HG03442 (cell line): ENCODE data around the gene CHCHD10.

ENCODE experiments used
- ATAC-seq: cut with Tn5 transposase; IDR thresholded peaks from one replicate; pipeline ENCODE4 v1.9.1; 2021; ENCODE audit warnings: mild to moderate bottlenecking, moderate library complexity; ENCODE audit not compliant: unreplicated experiment

The CHCHD10 gene

DNA sequence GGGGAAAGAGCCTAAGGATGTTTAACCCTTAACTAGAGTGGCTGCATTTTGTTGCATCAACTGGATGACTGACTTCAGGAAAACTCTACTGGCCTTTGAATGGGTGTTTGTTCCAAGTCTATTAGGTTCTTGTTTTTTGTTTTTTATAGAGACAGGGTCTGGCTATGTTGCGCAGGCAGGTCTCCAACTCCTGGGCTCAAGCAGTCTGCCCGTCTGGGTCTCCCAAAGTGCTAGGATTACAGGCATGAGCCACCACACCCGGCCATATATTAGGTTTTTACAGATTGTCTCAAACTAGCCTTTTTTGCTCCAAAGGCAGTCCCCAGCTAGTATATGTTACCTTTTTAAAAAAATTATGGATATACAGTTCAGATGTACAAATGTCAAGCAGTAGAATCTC lies 20.1 kb upstream of the CHCHD10 start:
- no peak for ATAC-seq

DNA sequence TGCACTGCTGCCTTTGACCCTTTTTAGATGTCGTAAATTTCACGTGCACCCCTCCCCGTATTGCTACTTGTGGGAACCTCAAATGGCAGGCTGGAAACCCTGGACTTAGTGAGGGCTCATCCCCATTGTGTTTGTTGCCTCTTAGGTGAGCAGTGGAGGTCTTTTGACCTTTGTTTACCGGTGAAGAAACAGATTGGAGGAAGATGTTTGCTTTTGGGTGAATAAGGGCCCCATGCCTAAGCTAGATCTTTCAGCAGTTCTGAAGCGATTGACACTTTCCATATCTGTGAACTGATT lies 19.8 kb upstream of the CHCHD10 start:
- no peak for ATAC-seq

DNA sequence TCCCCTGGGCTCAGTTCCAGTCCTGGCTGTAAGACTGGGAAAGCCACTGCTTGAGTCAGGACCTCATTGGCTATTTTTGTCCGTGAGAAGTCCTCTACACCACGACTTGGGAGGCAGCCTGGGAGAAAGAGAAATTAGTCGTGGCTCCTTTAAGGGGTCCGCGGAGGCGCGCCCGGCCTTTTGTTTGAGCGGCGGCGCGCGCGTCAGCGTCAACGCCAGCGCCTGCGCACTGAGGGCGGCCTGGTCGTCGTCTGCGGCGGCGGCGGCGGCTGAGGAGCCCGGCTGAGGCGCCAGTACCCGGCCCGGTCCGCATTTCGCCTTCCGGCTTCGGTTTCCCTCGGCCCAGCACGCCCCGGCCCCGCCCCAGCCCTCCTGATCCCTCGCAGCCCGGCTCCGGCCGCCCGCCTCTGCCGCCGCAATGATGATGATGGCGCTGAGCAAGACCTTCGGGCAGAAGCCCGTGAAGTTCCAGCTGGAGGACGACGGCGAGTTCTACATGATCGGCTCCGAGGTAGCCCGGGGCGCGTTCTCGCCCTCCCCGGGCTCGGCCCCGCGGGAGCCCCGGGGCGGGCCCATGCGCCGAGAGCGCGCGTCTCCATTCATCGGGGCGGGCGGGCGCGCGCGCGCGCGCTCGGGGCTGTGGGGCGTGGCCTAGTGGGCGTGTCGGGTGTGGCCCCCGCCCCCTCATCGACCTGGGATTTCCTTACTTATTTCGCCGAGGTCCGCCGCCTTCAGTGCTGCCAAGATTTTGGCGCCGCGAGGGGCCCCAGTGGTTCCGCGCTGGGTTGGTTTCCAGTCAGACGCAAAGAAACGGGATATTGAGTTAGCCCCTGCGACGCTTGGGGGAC lies 19.2 kb upstream of the CHCHD10 start, which contains the start of gene SMARCB1:
SMARCB1 (plus strand) TSS at position 215 of the 848 bp plus-strand sequence; CDS start at position 419, 204 bp downstream.
- peak; percentile 65 for ATAC-seq

DNA sequence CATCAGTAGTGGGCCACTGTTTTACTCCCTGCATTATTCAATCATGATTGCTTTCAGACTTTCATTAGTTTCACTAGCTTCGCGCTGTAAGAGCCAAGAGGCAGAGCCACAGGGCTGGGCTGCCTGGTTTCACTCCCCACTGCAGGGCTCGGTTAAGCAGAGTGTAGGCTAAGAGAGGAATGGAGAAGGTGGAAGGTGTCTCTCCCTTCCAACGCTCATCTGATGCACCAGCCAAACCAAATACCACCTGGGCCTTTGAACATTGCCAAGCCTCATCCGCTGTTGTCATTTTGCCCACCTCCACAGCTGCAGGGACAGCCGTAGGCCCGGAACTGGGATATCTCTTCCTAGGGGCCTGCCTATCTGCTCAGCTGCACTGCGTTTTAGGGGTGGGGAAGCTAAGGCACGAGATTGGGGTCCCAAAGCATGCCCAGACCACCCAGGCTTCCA lies 18.5 kb upstream of the CHCHD10 start:
- no peak for ATAC-seq

DNA sequence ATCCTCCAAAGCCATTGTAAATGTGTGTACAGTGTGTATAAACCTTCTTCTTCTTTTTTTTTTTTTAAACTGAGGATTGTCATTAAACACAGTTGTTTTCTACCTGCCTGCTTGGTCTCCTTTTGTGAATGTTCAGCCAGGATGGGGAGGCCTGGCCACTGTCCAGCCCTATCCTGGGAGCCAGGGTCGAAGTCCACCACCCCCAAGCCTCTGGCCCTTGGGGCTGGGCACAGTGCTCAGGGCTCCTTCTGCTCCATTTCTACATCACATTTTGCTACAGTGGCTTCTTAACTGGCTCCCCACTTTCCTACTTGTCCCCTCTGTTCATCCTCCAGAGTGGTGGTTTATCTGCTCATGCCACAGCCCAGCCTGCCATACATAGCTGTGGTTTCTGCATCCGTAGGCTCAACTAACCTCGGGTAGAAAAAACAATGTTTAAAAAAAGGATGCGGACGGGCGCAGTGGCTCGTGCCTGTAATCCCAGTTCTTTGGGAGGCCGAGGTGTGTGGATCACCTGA lies 16.5 kb upstream of the CHCHD10 start:
- ATAC-seq: no peak

DNA sequence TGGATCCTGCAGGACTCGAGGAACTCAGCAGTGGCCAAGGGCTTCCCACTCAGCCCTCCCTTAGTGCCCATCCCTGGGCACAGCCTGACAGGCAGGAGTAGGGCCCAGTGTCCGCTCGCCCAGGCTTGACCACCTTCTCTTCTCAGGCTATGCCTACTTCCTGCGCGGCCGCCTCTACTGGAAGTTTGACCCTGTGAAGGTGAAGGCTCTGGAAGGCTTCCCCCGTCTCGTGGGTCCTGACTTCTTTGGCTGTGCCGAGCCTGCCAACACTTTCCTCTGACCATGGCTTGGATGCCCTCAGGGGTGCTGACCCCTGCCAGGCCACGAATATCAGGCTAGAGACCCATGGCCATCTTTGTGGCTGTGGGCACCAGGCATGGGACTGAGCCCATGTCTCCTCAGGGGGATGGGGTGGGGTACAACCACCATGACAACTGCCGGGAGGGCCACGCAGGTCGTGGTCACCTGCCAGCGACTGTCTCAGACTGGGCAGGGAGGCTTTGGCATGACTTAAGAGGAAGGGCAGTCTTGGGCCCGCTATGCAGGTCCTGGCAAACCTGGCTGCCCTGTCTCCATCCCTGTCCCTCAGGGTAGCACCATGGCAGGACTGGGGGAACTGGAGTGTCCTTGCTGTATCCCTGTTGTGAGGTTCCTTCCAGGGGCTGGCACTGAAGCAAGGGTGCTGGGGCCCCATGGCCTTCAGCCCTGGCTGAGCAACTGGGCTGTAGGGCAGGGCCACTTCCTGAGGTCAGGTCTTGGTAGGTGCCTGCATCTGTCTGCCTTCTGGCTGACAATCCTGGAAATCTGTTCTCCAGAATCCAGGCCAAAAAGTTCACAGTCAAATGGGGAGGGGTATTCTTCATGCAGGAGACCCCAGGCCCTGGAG lies 15.7 kb upstream of the CHCHD10 start:
- no peak for ATAC-seq

DNA sequence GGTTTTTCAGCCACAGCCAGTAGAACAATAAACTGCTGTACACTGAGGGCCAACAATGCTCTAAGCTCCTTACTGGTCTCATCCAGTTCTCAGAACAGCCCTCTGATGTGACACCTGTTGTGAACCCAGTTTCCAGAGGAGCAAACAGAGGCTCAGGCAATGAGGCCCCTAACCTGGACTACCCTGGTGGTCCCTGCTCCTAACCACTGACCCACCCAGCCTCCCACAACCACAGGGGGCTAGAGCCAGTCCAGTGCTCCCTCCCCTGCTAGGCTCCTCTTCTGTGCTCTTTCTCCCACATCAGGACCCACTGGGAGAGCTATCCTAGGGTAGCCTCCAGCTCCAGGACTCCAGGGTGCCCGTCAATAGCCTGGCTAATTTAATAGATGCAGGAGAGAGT lies 14.9 kb upstream of the CHCHD10 start:
- ATAC-seq: no peak

DNA sequence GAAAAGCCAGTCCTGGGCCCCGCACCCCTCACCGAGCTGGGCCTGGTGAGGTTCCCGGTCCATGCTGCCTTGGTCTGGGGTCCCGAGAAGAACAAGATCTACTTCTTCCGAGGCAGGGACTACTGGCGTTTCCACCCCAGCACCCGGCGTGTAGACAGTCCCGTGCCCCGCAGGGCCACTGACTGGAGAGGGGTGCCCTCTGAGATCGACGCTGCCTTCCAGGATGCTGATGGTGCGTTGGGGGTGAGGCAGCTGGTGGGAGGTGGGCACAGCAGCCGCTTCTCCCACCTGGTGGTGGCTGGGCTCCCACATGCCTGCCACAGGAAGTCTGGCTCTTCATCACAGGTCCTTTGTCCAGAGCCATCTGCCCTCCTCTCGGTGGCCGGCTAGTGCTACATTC lies 14.5 kb upstream of the CHCHD10 start:
- ATAC-seq: no peak

DNA sequence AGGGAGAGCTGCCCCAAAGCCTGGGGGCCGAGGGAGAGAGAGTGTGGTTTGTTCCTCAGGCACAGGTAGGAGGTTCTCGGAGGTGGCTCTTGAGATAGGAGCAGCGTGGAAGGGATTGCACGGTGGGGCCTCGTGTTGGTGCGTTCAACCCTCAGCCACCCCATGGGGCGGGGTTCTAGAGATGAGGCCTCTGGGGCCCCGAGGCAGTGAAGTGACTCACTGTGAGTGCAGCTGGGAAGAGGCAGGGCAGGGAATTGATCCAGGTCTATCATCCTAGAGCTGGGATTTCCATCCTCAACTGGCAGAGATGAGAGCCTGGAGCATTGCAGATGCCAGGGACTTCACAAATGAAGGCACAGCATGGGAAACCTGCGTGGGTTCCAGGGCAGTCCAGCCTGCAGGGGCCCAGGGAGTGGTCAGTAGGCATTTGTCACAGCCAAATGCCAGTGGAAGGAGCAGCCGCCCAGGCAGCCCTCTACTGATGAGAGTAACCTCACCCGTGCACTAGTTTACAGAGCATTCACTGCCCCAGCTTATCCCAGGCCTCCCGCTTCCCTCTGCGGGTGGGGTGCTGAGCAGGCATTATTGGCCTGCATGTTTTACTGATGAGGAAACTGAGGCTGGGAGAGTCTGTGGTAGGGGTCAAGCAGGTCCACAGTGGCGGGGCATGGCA lies 13.9 kb upstream of the CHCHD10 start:
- no peak for ATAC-seq

DNA sequence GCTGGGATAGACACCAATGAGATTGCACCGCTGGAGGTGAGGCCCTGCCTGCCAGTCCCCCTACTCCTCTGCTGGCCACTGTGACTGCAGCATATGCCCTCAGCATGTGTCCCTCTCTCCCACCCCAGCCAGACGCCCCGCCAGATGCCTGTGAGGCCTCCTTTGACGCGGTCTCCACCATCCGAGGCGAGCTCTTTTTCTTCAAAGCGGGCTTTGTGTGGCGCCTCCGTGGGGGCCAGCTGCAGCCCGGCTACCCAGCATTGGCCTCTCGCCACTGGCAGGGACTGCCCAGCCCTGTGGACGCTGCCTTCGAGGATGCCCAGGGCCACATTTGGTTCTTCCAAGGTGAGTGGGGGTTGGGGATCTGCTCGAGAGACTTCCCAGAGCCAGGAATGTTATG lies 13.3 kb upstream of the CHCHD10 start:
- ATAC-seq: no peak

DNA sequence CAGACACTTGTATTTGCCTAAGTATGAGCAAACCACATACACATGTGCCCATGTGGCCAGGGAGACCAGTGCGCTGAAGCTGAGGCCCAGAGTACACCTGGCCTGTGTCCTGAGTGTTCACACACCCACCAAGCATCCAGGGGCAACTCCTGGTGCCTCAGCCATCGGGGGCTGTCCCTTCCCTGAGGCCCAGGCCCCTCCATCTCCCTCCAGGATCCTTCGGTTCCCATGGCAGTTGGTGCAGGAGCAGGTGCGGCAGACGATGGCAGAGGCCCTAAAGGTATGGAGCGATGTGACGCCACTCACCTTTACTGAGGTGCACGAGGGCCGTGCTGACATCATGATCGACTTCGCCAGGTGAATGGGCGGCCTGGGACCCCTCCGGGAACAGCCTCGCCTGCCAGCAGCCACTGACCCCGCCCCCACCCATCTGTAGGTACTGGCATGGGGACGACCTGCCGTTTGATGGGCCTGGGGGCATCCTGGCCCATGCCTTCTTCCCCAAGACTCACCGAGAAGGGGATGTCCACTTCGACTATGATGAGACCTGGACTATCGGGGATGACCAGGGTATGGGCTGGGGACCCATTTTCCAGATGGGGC lies 12.5 kb upstream of the CHCHD10 start:
- no peak for ATAC-seq

DNA sequence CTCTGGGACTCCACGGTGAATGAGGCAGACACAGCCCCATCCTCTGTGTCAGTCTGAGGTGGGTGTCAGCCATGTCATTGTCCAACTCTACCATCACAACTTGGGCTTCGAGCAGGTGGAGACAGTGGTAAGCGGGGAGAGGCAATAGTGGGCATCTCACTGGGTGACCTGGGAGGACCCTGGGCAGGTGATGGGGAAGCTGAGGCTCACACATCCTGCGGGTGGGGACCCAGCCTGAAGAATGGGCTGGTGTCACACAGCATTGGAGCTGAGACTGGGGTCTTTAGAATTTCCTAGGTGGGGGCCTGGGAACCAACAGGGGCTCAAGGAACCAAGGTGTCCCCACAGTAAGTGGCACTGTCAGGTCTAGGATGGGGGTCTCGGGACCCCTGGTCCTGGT lies 12.0 kb upstream of the CHCHD10 start:
- no peak for ATAC-seq

DNA sequence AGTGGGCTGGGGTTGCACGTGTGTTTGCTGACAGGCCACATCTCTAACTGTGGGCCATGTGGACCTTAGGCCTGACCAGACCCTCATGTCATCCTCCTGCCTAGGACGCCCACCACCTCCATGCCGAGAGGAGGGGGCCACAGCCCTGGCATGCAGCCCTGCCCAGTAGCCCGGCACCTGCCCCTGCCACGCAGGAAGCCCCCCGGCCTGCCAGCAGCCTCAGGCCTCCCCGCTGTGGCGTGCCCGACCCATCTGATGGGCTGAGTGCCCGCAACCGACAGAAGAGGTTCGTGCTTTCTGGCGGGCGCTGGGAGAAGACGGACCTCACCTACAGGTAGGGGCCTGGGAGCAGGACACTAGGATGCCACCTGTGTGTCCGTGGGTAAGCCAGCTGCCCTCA lies 11.3 kb upstream of the CHCHD10 start:
- no peak for ATAC-seq

DNA sequence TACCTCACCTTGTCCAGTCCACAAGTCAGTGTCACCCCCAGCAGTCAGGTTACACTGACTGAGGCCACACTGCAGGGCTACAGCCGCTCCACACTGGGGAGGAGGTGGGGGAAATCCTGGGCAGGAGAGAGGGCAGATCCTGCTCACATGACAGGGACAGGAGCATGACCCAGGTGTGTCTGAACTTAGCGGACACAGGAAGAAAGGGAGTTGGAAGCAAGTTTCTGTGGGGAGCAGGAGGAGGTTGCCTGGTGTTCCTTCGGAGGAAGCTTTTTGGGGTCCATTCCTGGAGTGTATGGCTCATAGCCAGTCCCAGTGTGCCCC lies 10.8 kb upstream of the CHCHD10 start:
- ATAC-seq: no peak

DNA sequence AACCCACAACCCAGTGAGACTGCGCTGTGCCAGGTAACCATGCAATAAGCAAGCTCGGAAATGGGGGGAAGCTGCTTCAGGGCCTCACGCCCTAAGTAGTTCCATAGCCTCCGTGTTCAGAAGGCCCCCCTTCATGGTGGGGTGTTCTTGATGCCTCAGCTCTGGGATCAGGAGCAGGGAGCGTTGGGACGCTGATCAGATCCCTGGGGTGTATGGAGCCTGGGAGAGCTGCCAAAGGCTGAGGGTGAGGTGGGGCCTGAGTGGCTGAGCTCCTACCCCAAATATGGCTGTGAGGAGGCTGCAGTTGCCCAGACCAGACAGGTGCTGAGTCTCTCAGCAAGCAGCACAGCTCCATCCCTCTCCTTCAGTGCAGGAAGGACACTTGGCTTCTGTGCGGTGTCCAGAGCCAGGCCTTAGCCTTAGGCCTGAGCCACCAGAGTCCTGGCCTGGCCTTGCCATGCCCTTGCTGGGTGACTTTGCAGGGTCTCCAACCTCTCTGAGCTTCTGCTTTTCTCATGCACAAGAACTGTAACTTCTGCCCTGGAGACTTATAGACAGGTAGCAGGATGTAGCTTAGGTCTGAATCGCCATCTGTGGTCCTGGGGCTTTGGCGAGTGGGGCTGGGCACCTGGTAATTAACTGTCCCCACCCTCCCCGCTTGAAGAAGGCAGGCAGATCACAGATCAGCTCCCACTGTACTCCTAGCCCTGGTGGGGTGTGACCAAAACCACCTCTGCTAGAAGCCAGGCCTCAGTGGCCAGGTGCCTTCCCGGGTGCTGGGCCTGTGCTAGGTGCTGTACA lies 10.2 kb upstream of the CHCHD10 start:
- ATAC-seq: no peak

DNA sequence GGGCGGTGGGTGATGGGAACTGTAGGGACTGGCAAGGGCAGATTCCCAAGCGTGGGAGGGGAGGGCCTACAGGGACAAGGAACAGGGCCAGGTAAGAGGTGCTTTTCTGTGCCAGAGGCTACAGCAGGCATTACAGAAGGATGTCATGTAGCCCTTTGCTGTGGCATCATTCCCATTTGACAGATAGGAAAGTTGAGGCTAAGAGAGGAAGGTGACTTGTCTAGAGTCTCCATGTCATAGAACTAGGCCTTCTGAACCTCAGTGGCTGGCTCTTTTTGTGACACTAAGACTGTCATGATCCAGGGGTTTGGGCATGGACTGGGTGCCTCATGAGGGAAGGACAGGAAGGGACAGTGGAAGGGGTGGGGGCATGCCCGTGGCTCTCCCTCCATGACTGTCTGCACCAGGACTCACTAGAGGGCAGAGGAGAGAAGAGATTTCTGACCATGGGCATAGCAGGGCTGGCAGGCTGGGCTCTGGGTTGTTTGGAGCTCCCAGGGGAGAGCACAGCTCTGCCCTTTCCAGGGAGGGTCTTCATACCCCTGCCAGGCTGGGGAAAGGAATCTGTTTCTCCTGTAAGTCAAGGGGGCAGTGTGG lies 8.1 kb upstream of the CHCHD10 start:
- no peak for ATAC-seq

DNA sequence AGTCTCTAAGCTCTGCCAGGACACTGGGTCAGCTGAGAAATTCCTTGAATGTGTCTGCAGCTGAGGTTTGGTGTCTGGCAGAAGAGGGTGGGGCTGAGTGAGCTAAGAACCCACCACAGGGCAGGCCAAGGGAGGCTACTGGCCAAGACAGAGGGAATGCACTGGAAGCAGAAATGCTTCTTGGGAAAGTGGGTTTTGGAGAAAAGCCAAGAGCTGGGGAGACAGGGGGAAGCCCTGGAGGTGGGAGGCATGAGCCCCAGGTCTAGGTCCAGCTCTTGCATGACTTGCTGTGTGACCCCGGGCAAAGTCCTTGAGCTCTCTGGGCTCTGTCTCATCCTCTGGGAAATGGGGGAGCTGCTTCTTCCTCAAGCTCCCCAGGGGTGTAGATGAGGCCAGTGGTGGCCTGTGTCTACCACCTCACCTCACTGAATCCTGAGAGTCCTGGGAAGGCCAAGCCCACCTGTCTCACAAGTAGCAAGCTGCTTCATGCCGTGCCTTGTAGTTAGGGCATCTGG lies 7.2 kb upstream of the CHCHD10 start:
- ATAC-seq: no peak

DNA sequence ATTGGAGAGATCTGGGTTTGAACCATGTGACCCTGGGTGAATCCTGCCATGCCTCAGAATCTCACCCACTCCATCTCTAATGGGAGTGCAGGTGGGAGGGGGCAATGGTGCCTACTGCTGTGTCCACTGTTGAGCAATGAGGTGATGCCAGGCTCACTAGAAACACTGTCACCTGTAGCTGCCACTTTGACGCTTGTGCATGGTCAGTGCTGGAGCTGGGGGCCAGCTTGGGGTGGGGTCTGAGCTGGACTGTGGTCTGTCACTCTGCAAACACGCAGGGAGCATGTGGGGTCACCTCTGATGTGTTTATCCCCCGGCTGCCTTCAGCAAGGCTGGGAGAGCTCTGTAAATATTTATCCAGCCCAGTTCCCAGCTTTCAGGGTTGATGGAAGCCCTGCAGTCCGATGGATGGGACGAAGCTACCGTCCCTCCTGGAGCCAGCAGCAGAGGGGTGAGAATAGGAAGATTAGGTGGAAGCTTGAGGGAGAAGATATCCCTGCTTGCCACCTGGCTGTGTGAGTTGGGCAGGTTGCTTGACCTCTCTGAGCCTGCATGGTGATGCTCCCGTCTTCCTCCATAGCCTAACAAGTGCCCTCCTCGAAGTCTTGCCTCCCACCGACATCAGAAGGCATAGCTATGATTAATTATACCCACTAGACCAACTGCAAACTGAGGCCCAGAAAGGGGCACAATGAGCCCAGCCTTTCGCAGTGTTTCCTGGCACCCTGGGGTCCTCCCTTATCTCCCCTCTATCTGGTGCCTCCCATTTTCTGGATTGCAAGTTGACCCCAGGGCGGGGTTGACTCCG lies 6.5 kb upstream of the CHCHD10 start:
- no peak for ATAC-seq
